ENCODE results near the gene CCDC3. TPM values are rescaled to one million over a fixed set of nuclear protein-coding genes. Genes with fewer than 3 reads are reported as not detected.

Gene CCDC3
- total RNA-seq, 1 donor from 2014 or later, result 0.40 TPM

DNA sequence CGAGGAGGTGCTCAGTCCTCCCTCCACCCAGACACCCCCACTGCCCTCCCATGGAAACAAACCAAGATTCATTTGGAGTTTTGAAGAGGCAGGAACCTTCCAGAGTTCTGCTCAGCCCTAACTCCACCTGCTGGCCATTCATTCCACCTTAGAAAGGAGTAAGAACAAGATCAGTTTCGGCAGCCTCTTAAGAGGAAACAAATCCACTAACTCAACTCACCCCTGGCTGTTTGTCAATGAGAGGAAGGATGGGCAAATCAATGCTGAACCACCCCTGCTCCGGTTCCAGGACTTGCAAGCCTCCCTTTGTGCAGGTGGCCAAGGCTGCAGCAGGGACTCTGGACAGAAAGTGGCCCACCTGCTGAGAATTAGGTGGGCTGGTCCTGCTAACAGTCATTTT, 26.2 kb downstream of the CCDC3 start:
- TF ChIP-seq CTCF (conservative IDR thresholded peaks at IDR 0.05; ENCODE audit: low read depth, low read length), result peak; percentile 17
- DNase-seq (ENCODE audit: low read depth), result no peak
- no peak overlapping the region for H3K4me3 ChIP-seq (ENCODE audit: low read depth, low read length)

- DNase-seq (ENCODE audit: low read depth), result no peak
- H3K4me3 ChIP-seq (ENCODE audit: low read depth, low read length), result no peak overlapping the region
- no peak for TF ChIP-seq CTCF (conservative IDR thresholded peaks at IDR 0.05; ENCODE audit: low read depth, low read length)
Measured at GRCh38 chr10:12974491-12975199, 26.9 kb downstream of the CCDC3 start.

- no peak for DNase-seq (ENCODE audit: low read depth)
- H3K4me3 ChIP-seq (ENCODE audit: low read depth, low read length), result no peak overlapping the region
- no peak for TF ChIP-seq CTCF (conservative IDR thresholded peaks at IDR 0.05; ENCODE audit: low read depth, low read length)
Measured at GRCh38 chr10:12974078-12974477, 27.4 kb downstream of the CCDC3 start.

DNA sequence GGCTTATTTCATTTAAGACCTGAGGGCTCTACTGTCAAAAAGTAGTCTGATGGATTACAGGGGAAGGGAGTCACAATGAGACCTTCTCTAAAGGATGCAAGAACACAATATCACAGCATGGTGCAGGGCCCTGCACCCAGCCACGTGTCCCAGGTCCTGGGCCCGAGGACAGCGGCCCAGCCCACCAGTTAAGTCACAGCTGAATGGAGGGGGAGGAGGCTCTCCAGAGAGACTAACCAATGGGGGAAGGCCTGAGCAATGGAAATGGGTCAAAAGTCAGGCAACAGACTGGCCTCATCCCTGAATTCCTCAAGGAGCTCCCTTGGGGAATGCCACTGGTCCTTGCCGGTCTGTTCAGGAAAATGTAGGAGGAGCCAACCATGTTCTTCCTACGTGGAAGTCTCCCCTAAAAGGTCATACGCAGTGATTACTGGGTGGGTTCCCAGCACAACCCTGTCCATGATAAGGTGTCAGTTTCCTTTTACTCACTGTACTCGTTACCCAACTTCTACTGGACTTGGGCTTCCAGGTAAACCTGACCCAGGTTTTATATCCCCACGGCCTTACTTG, 28.3 kb downstream of the CCDC3 start:
- no peak for DNase-seq (ENCODE audit: low read depth)

GRCh38 chr10:12972146-12972545, 29.4 kb downstream of the CCDC3 start:
- DNase-seq (ENCODE audit: low read depth), result no peak
- TF ChIP-seq CTCF (conservative IDR thresholded peaks at IDR 0.05; ENCODE audit: low read depth, low read length), result no peak
- H3K4me3 ChIP-seq (ENCODE audit: low read depth, low read length), result no peak overlapping the region

More for the DNA sequence above, 28.3 kb downstream of the CCDC3 start:
- no peak for TF ChIP-seq CTCF (conservative IDR thresholded peaks at IDR 0.05; ENCODE audit: low read depth, low read length)
- no peak overlapping the region for H3K4me3 ChIP-seq (ENCODE audit: low read depth, low read length)

DNA sequence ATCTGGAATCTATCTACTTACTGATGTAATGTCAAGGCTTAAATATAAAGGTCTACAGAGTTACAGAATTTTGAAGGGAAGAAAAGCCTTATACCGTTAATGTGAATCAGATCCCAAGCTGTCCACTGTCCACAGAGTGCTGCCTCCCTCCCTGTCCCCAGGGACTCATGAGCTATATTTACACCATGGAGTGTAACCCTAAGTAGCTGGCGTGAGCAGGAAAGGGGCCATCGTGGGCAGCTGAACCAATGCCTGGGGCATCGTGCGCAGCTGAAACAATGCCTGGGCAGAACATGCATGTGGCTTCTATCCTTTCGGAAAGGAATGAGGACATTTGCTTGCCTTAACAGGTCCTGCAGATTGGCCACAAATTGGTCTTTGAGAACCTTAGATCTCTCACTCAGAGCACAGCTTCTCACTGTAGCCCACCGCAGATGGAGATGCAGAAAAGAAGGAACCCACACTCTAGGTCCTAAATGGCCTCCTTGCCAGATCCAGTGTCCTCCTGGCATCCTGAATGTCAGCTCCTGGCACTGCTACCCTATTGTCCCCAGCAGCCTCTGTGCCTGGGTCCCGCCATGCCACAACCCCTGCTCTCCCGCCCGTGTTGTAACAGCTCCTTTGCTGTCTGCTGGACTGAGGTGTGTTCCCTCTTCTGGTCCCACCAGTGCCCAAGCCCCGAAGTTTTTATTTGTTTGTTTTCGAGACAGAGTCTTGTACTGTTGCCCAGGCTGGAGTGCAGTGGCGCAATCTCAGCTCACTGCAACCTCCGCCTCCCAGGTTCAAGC, 30.3 kb downstream of the CCDC3 start:
- no peak overlapping the region for H3K4me3 ChIP-seq (ENCODE audit: low read depth, low read length)
- no peak for DNase-seq (ENCODE audit: low read depth)
- TF ChIP-seq CTCF (conservative IDR thresholded peaks at IDR 0.05; ENCODE audit: low read depth, low read length), result no peak
